Measurements from ENCODE around the gene TREX2.

TREX2 gene

GRCh38 chrX:153475751-153476281 is 30.0 kb upstream of the TREX2 start:
- no peak for DNase-seq (ENCODE audit: low spot score)

DNA sequence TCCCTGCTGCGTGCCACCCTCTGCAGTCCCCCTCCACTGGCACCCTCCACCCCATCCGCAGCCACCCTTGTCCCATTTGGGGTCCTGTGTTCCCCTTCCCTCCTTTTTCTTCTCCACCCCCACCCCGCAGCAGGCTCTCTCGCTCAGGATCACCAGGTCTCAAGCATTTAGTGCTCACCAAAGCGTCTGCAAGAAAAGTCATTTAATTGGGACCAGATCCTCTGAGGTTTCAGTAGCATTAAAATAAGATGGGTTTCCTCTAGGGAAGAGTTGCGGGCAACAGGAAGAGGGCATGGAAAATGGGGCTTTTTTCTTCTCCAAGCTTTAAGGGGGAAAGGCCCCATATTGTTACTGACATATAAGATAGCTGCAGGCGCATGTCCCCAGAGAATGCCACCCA is 29.4 kb upstream of the TREX2 start:
- no peak for DNase-seq (ENCODE audit: low spot score)

DNA sequence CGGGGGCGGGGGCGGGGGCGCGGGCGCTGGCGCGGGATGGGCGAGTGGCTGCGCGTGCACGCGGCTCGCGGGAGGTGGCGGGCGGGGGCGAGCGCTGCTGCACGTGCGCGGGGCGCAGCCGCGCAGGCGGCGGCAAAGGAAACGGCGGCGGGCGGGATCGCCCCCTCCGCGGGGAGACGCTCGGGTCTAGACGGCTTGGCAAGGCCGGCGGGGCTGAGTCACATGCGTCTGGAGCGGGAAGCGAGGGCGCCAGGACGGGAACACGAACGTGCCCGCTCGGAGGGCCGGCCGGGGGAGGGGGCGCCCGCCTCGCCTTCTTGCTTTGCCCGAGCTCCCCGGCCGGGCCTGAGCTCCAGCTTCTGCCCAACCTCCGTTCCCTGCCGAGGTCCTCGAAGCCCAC is 28.9 kb upstream of the TREX2 start:
- DNase-seq (ENCODE audit: low spot score), result peak; percentile 47

DNA sequence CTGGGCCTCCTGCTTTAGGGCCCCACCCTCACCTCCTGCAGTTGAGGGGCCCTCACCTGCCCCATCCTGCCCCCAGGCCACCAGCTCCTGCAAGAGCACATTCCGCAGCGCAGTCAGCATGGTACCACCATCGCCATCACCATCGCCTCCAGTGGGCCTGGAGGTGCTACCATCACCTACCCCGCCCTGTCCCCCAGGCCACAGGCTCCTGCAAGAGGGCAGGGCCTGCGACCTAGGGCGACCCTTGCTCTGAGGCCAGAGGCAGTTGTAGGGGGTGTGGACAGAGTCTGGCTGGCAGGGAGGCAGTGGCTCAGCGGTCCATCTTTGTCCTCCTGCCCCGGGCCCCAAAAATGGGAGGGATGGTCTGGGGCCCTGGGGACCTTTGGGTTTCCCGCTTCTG is 28.4 kb upstream of the TREX2 start:
- DNase-seq (ENCODE audit: low spot score), result no peak

DNA sequence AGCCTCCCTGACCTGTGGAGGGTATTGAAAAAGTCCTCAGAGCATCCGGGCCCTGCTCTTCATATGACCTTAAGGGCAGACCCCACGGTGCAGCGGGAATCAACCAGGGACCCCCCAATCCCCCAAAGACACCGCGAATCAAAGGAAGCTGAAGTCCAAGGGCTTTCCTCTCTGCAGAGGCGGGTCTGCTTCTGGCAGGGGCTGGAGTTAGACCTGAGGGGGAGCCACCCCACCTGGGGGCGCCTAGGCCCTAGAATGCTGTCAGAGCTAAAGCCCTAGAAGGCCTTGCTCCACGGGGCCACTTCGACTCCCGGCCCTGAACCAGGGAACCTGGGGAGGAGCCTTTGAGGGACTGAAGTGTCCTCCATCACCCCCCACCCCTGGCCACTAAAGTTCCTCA is 27.3 kb upstream of the TREX2 start:
- DNase-seq (ENCODE audit: low spot score), result no peak

DNA sequence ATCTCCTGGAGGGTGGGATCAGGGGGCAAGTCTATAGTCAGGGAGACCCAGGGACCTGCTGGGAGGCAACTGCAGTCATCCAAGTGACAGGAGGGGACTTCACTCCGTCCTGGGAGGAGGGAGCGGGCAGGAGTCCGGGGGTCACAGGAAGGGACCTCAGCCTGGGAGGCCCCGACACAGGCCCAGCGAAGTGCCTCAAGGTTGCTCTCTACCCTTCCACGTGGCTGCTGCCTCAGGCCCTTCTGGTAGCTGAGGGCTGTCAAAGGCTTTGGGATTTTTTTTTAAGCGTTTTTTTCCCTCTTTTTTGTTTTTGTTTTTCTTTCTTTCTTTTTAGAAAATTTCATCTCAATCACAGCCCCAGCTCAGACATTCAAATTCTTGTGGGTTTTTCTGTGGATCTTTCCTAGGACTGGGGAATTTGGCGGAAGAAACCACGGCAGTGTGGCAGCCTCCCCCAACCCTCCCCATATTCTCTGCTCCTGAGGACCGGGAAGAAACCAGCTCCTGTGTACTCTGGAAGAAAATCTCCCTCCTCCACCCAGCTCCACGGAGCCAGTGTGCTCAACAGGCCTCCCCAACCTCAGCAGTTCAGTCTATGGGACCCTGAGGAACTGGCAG is 25.9 kb upstream of the TREX2 start:
- DNase-seq (ENCODE audit: low spot score), result no peak

GRCh38 chrX:153470411-153471363 is 24.8 kb upstream of the TREX2 start, which contains the start of gene HAUS7:
Gene HAUS7 (minus strand): TSS chrX:153470576. CDS start chrX:153470557, 19 bp downstream.
- peak; percentile 89 for DNase-seq (ENCODE audit: low spot score)

DNA sequence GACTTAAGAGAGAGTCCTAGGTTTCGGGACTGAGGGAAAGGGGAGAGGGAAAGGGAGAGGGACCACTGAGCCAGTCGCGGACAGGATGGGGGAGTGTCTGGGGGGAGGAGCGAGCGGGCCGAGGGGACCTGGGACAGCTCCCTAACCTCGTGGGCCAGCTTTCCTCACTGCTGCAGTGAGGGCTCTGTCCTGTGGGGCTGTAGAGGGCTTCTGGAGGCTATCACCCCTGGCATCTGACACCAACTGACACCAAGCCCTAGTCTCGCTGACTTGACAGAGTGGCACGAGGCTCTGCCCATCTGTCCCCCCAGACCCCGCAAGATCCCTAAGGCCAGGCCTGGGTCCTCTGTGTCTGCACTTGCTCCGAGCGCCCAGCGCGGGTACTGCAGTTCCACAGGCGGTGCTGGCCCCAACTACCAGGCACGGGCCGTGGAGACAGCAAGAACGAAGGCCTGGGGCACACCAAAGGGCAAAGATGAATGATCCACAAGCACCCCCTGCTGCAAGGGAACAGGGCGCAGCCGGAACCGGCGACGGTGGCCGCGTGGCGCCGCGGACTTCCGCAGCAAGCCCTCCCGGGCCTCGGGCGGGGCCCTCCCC is 24.1 kb upstream of the TREX2 start:
- peak; percentile 53 for DNase-seq (ENCODE audit: low spot score)

GRCh38 chrX:153468008-153468580 is 22.2 kb upstream of the TREX2 start:
- DNase-seq (ENCODE audit: low spot score), result no peak

GRCh38 chrX:153465691-153466380 is 20.0 kb upstream of the TREX2 start:
- no peak for DNase-seq (ENCODE audit: low spot score)

- DNase-seq (ENCODE audit: low spot score), result no peak
Observed at GRCh38 chrX:153464116-153464515, 18.3 kb upstream of the TREX2 start.

- no peak for DNase-seq (ENCODE audit: low spot score)
Observed at GRCh38 chrX:153463556-153463955, 17.7 kb upstream of the TREX2 start.

DNA sequence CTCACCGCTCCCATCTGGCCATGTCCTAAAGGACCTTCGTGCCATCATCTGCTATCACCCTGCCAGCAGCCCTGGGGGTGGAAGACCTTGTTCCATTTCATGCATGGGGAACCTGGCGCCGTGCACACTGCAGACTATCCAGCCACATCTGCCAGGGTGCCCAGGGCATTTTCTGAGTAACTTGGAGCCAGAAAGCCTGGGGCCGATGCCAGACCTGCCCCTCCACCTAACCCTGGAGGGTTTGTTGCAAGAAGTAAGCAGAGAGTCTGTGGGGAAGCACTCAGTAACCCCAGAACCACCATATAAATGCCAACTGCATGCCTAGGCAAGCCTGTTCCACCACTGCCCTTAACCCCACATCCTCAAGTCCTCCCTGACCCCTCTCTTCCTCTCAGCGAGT is 17.2 kb upstream of the TREX2 start:
- no peak for DNase-seq (ENCODE audit: low spot score)

GRCh38 chrX:153462291-153462690 is 16.4 kb upstream of the TREX2 start:
- DNase-seq (ENCODE audit: low spot score), result no peak

DNA sequence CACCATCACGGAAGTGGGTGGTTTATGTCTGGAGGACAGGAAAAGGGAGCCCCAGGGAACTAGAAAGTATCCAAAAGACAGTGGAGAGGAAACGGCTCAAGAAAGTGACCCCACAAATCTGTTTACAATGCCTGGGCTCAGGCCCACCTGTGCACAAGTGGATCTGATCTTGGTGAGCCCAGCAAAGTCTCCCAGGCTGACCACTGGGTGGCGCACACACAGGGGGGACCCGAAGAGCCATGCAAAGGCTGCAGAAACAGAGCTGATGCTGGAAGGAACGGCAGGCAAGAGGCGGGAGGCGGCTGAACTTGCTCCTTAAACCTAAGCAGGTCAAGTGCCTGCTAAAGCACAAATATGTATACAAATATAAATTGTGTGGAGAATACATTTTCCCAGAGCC is 15.0 kb upstream of the TREX2 start:
- peak; percentile 68 for DNase-seq (ENCODE audit: low spot score)

- no peak for DNase-seq (ENCODE audit: low spot score)
Observed at GRCh38 chrX:153459986-153460385, 14.1 kb upstream of the TREX2 start.

GRCh38 chrX:153458476-153458875 is 12.6 kb upstream of the TREX2 start:
- DNase-seq (ENCODE audit: low spot score), result no peak

- no peak for DNase-seq (ENCODE audit: low spot score)
Observed at GRCh38 chrX:153457827-153458466, 12.1 kb upstream of the TREX2 start.

DNA sequence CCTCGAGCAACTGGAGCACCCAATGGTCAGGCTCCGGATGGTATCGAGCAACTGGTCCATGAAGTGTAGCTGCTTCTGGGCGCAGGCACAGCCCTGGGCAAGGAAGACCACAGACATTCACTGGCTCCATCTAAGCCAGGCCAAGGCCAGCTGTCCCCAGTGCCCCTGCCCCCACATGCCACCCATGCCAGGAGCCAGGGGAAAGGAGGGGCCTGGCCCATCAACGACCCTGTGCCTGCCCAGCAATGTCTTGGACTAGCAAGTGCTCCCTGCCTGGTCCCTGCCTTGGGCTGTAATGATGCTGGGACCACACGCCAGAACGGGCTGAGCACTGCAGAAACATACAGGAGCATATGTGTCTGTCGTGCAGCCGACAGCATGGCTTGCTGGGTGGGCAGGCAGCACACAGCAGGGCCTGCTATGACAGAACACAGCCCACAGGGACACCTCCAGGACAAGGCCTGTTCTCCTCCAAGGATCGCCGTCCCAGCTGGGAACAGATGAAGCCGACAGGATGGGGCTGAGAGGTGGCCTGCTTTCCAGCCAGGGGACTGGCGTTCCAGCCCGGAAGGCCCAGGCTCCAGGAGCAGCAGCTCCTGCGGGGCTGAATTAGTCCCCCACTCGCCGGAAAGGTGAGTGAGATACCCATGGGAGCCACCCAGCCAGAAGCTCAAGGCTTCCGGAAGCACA is 11.4 kb upstream of the TREX2 start:
- no peak for DNase-seq (ENCODE audit: low spot score)

- DNase-seq (ENCODE audit: low spot score), result no peak
Observed at GRCh38 chrX:153456704-153457103, 10.8 kb upstream of the TREX2 start.

- DNase-seq (ENCODE audit: low spot score), result no peak
Observed at GRCh38 chrX:153456161-153456560, 10.3 kb upstream of the TREX2 start.
